LHCN-M2 (cell line): ENCODE measurements around the gene COL27A1. TPM values are rescaled to one million over a fixed set of nuclear protein-coding genes. Genes with fewer than 3 reads are reported as not detected.
A peak's percentile ranks its signal among the peaks of the same experiment; 100 is the strongest.

Experiments used
- DNase-seq: peaks from one replicate; pipeline ENCODE4 v3.0.0-alpha.2; 2012; ENCODE audit warnings: low read depth
- total RNA-seq: library from RNA; depleted of rRNA; stranded (reverse); fragments of >200 nt; gene quantifications from 2 replicates; pipeline ENCODE4 v1.2.3, GENCODE V29; 2014

Gene COL27A1
- total RNA-seq, 1 experiment from 2014 or later = 6.7 TPM

- DNase-seq = no peak
These were observed 51.0 kb downstream of the COL27A1 start for GRCh38 chr9:114206221-114206789.

- DNase-seq = peak; percentile 83
These were observed 51.9 kb downstream of the COL27A1 start for GRCh38 chr9:114207034-114207810.

- DNase-seq = no peak
These were observed 52.5 kb downstream of the COL27A1 start for GRCh38 chr9:114207845-114208244.

GRCh38 chr9:114209151-114209550 is 53.8 kb downstream of the COL27A1 start:
- no peak for DNase-seq

GRCh38 chr9:114210136-114210535 is 54.8 kb downstream of the COL27A1 start:
- no peak for DNase-seq

GRCh38 chr9:114210691-114211276 is 55.4 kb downstream of the COL27A1 start:
- no peak for DNase-seq

- no peak for DNase-seq
These were observed 57.5 kb downstream of the COL27A1 start for GRCh38 chr9:114212826-114213225.

- DNase-seq = no peak
These were observed 58.2 kb downstream of the COL27A1 start for GRCh38 chr9:114213566-114213965.

GRCh38 chr9:114214181-114214580 is 58.8 kb downstream of the COL27A1 start:
- no peak for DNase-seq

- DNase-seq = no peak
These were observed 59.5 kb downstream of the COL27A1 start for GRCh38 chr9:114214686-114215414.

- DNase-seq = peak; percentile 15
These were observed 60.7 kb downstream of the COL27A1 start for GRCh38 chr9:114216081-114216480.

GRCh38 chr9:114216976-114217375 is 61.6 kb downstream of the COL27A1 start:
- DNase-seq = no peak

GRCh38 chr9:114218264-114219120 is 63.2 kb downstream of the COL27A1 start:
- DNase-seq = peak; percentile 29

- DNase-seq = no peak
These were observed 64.8 kb downstream of the COL27A1 start for GRCh38 chr9:114220061-114220541.

- peak; percentile 38 for DNase-seq
These were observed 66.5 kb downstream of the COL27A1 start for GRCh38 chr9:114221706-114222465.

GRCh38 chr9:114223564-114224246 is 68.4 kb downstream of the COL27A1 start:
- peak; percentile 78 for DNase-seq

GRCh38 chr9:114224247-114224610 is 68.9 kb downstream of the COL27A1 start:
- DNase-seq = peak; percentile 87

GRCh38 chr9:114225561-114226212 is 70.3 kb downstream of the COL27A1 start:
- peak; percentile 79 for DNase-seq
